Inferior parietal cortex (tissue), 1 donor: Measurements from ENCODE around the gene DND1.
"Not testable (repeated sequence)": the region's sequence is repeated elsewhere in the genome, so short reads cannot be mapped to it uniquely, and the experiment has no call there.

Experiments
- DNase-seq: peaks from one replicate; pipeline ENCODE4 v3.0.0-alpha.2; 2016; ENCODE audit errors: extremely low spot score

Gene DND1

GRCh38 chr5:140631036-140631417, 42.3 kb downstream of the DND1 start:
- DNase-seq: no peak

GRCh38 chr5:140630292-140631035, 42.9 kb downstream of the DND1 start:
- DNase-seq: no peak

- no peak for DNase-seq
Observed at GRCh38 chr5:140628711-140629110, 44.7 kb downstream of the DND1 start.

GRCh38 chr5:140627972-140628371, 45.4 kb downstream of the DND1 start:
- no peak for DNase-seq

- DNase-seq: not testable (repeated sequence)
Observed at GRCh38 chr5:140624886-140625285, 48.5 kb downstream of the DND1 start.

GRCh38 chr5:140623061-140623460, 50.3 kb downstream of the DND1 start:
- DNase-seq: not testable (repeated sequence)

GRCh38 chr5:140622301-140622700, 51.1 kb downstream of the DND1 start:
- DNase-seq: no peak
